H1 (cell line): Measurements from ENCODE around the gene FOXK1. TPM values are rescaled to one million over a fixed set of nuclear protein-coding genes. Genes with fewer than 3 reads are reported as not detected.

ENCODE experiments used
- CTCF ChIA-PET: fragments of 300-600 bp; sonication (Branson Sonifier 250); formaldehyde crosslinking; loops from one replicate; lab custom pipeline; 2021; ENCODE audit not compliant: partially characterized antibody; lab: Charles Lee
- POLR2A ChIA-PET: fragments of 300-600 bp; sonication (Branson Sonifier 250); formaldehyde crosslinking; loops from one replicate; lab custom pipeline; 2021; ENCODE audit warnings: inconsistent platforms; ENCODE audit not compliant: partially characterized antibody; lab: Charles Lee
- DNase-seq, 2 experiments: peaks; one replicate each; pipeline versions ENCODE4 v3.0.0 to v3.0.0-alpha.2; 2010 to 2022; ENCODE audit warnings: low spot score in 2 of 2, low read depth in 1 of 2, mixed read lengths in 1 of 2
- FAIRE-seq: peaks from 2 replicates; lab custom pipeline; 2011; peaks lifted over from hg19 to GRCh38; lab: Jason Lieb, UNC
- H2AFZ ChIP-seq: 2 replicates; pipeline ENCODE4 v1.8.1; 2012; ENCODE audit warnings: low read length, inconsistent platforms
- H2AK5ac ChIP-seq: 2 replicates; pipeline ENCODE4 v1.6.1; 2013; ENCODE audit warnings: low read depth, low read length
- H2BK120ac ChIP-seq: replicated peaks from 2 replicates; pipeline ENCODE3; 2013; ENCODE audit warnings: low read depth, low read length, inconsistent platforms
- H2BK12ac ChIP-seq: 2 replicates; pipeline ENCODE4 v1.6.1; 2013; ENCODE audit warnings: low read depth, low read length
- H2BK15ac ChIP-seq: 2 replicates; pipeline ENCODE4 v1.6.1; 2013; ENCODE audit warnings: low read length
- H2BK20ac ChIP-seq: 2 replicates; pipeline ENCODE4 v1.6.1; 2013; ENCODE audit warnings: low read length
- H2BK5ac ChIP-seq: 2 replicates; pipeline ENCODE4 v1.6.1; 2013; ENCODE audit warnings: low read depth, low read length
- H3K14ac ChIP-seq: 2 replicates; pipeline ENCODE4 v1.6.1; 2013; ENCODE audit warnings: inconsistent platforms; ENCODE audit not compliant: insufficient read length
- H3K18ac ChIP-seq: 2 replicates; pipeline ENCODE4 v1.6.1; 2013; ENCODE audit warnings: low read length; ENCODE audit errors: extremely low read depth
- H3K23ac ChIP-seq: 2 replicates; pipeline ENCODE4 v1.6.1; 2013; ENCODE audit warnings: inconsistent platforms; ENCODE audit not compliant: insufficient read length
- H3K23me2 ChIP-seq: 2 replicates; pipeline ENCODE4 v1.6.1; 2013; ENCODE audit warnings: low read depth, low read length
- H3K27ac ChIP-seq: 2 replicates; pipeline ENCODE4 v1.6.1; 2011; ENCODE audit warnings: low read depth, low read length, inconsistent platforms
- H3K27me3 ChIP-seq, 4 experiments: replicated peaks in 1 of 4; 1 replicate in 1 of 4; 2 replicates in 3 of 4; pipeline versions ENCODE4 v1.6.1 to v1.8.1; 2011 to 2013; ENCODE audit warnings: low read length in 3 of 4, mild to moderate bottlenecking in 3 of 4, inconsistent platforms in 2 of 4, mixed read lengths in 2 of 4, moderate library complexity in 1 of 4; ENCODE audit not compliant: control insufficient read depth in 3 of 4, insufficient read depth in 3 of 4; ENCODE audit errors: extremely low read depth in 1 of 4
- H3K36me3 ChIP-seq, 4 experiments: 2 replicates each; pipeline versions ENCODE4 v1.6.1 to v1.8.1; 2011 to 2013; ENCODE audit warnings: mild to moderate bottlenecking in 4 of 4, low read length in 3 of 4, moderate library complexity in 2 of 4, control low read depth in 1 of 4, inconsistent platforms in 1 of 4; ENCODE audit not compliant: insufficient read depth in 4 of 4, control insufficient read depth in 2 of 4
- H3K4ac ChIP-seq: replicated peaks from 2 replicates; pipeline ENCODE3; 2013; ENCODE audit warnings: low read length, low read depth, mixed read lengths, inconsistent platforms; ENCODE audit not compliant: insufficient read length
- H3K4me1 ChIP-seq, 4 experiments: replicated peaks in 1 of 4; 1 replicate in 1 of 4; 2 replicates in 3 of 4; pipeline versions ENCODE4 v1.6.1 to v1.8.1; 2011 to 2013; ENCODE audit warnings: low read length in 3 of 4, inconsistent platforms in 2 of 4, mixed read lengths in 1 of 4; ENCODE audit not compliant: insufficient read depth in 4 of 4, control insufficient read depth in 3 of 4
- H3K4me2 ChIP-seq, 2 experiments: 2 replicates each; pipeline versions ENCODE4 v1.6.1 to v1.8.1; 2011 to 2013; ENCODE audit warnings: low read depth in 2 of 2, low read length in 2 of 2, control low read depth in 1 of 2, inconsistent platforms in 1 of 2, mild to moderate bottlenecking in 1 of 2; ENCODE audit not compliant: insufficient read depth in 1 of 2
- H3K4me3 ChIP-seq, 4 experiments: fragments of 200-600, 300-600 bp in 1 of 4; sonication (generic), shearing (Covaris generic), sonication (Bioruptor Twin) in 1 of 4; 2 replicates each; pipeline versions ENCODE4 v1.5.1 to v1.8.1; 2011 to 2016; ENCODE audit warnings: low read length in 4 of 4, low read depth in 3 of 4, control low read depth in 2 of 4, inconsistent platforms in 2 of 4, mild to moderate bottlenecking in 2 of 4, mixed read lengths in 1 of 4, moderate library complexity in 1 of 4; ENCODE audit not compliant: insufficient read depth in 2 of 4; ENCODE audit errors: extremely low read depth in 1 of 4
- H3K56ac ChIP-seq: replicated peaks from 2 replicates; pipeline ENCODE3; 2013; ENCODE audit warnings: low read depth, mild to moderate bottlenecking, mixed read lengths, low read length, inconsistent platforms; ENCODE audit not compliant: insufficient read length
- H3K79me1 ChIP-seq: 2 replicates; pipeline ENCODE4 v1.6.1; 2013; ENCODE audit warnings: low read depth, low read length, control low read depth
- H3K79me2 ChIP-seq, 2 experiments: 2 replicates each; pipeline versions ENCODE4 v1.6.1 to v1.8.1; 2012 to 2013; ENCODE audit warnings: low read length in 2 of 2, mild to moderate bottlenecking in 2 of 2, inconsistent platforms in 1 of 2; ENCODE audit not compliant: insufficient read depth in 2 of 2, control insufficient read depth in 1 of 2
- H3K9ac ChIP-seq, 4 experiments: replicated peaks in 1 of 4; 1 replicate in 1 of 4; 2 replicates in 3 of 4; pipeline versions ENCODE4 v1.6.1 to v1.8.1; 2011 to 2013; ENCODE audit warnings: low read depth in 3 of 4, low read length in 3 of 4, control low read depth in 2 of 4, mild to moderate bottlenecking in 2 of 4, moderate library complexity in 2 of 4, inconsistent platforms in 1 of 4; ENCODE audit errors: extremely low read depth in 1 of 4
- H3K9me3 ChIP-seq, 2 experiments: 2 replicates each; pipeline versions ENCODE4 v1.6.1 to v1.8.1; 2012 to 2013; ENCODE audit warnings: mild to moderate bottlenecking in 2 of 2, moderate library complexity in 2 of 2, control low read depth in 1 of 2, inconsistent platforms in 1 of 2, low read depth in 1 of 2, low read length in 1 of 2, mixed read lengths in 1 of 2; ENCODE audit not compliant: insufficient read depth in 2 of 2
- H4K20me1 ChIP-seq, 2 experiments: replicated peaks in 1 of 2; 2 replicates each; pipeline versions ENCODE3 to v1.8.1; 2011 to 2013; ENCODE audit warnings: inconsistent platforms in 2 of 2, low read length in 2 of 2, mild to moderate bottlenecking in 1 of 2; ENCODE audit not compliant: insufficient read depth in 2 of 2, control insufficient read depth in 1 of 2
- H4K5ac ChIP-seq: 2 replicates; pipeline ENCODE4 v1.6.1; 2013; ENCODE audit warnings: low read length, low read depth, mixed read lengths, inconsistent platforms; ENCODE audit not compliant: insufficient read length
- H4K8ac ChIP-seq: 2 replicates; pipeline ENCODE4 v1.8.0; 2013; ENCODE audit warnings: mild to moderate bottlenecking, moderate library complexity, low read length, inconsistent platforms; ENCODE audit not compliant: insufficient read depth; ENCODE audit errors: extremely low read depth
- H4K91ac ChIP-seq: replicated peaks from 2 replicates; pipeline ENCODE3; 2013; ENCODE audit warnings: low read length, mixed read lengths, inconsistent platforms; ENCODE audit not compliant: insufficient read length
- CTCF ChIP-seq, 3 experiments: IDR thresholded peaks; 1 replicate in 2 of 3; 2 replicates in 1 of 3; pipeline versions ENCODE4 v1.5.1 to v1.6.1; 2011; ENCODE audit warnings: low read length in 3 of 3, mild to moderate bottlenecking in 3 of 3, inconsistent platforms in 2 of 3, low read depth in 1 of 3, moderate library complexity in 1 of 3; ENCODE audit not compliant: insufficient read depth in 1 of 3; ENCODE audit errors: control extremely low read depth in 1 of 3
- KDM5A ChIP-seq: fragments of 200-600 bp; IDR thresholded peaks from 2 replicates; pipeline ENCODE4 v1.7.1; 2012; ENCODE audit warnings: mild to moderate bottlenecking, low read length, inconsistent platforms, mixed read lengths
- RAD21 ChIP-seq, 2 experiments: IDR thresholded peaks in 1 of 2; conservative IDR thresholded peaks in 1 of 2; 2 replicates each; pipeline ENCODE4 v1.6.1; 2011; ENCODE audit warnings: low read depth in 2 of 2, low read length in 2 of 2, improper control_type of control experiment in 1 of 2, inconsistent platforms in 1 of 2, mild to moderate bottlenecking in 1 of 2, moderate library complexity in 1 of 2
- WGBS, 2 experiments: shearing (Covaris generic) in 1 of 2; methylation state at CpG; one replicate each; pipeline versions ENCODE4 v1.1.6 to v1.1.7; 2013 to 2015; ENCODE audit warnings: low lambda C conversion rate in 2 of 2, mixed read lengths in 2 of 2, inconsistent platforms in 1 of 2, low coverage in 1 of 2, missing lambda C conversion rate in 1 of 2; ENCODE audit not compliant: insufficient replicate concordance in 2 of 2, insufficient coverage in 1 of 2, insufficient read length in 1 of 2; ENCODE audit errors: extremely low coverage in 1 of 2, missing lambda C conversion rate in 1 of 2; 5-methylcytosine and 5-hydroxymethylcytosine counted together
- polyA plus RNA-seq, 7 experiments: library from polyadenylated mRNA; depleted of rRNA in 3 of 7; stranded (reverse) in 5 of 7; unstranded in 2 of 7; fragments of >200 nt in 5 of 7; fragments of 200-250 nt in 2 of 7; gene quantifications; 1 replicate in 5 of 7; 2 replicates in 1 of 7; 4 replicates in 1 of 7; pipeline versions ENCODE4 v1.2.1 to v1.2.3, GENCODE V29; 2011 to 2013; ENCODE audit warnings: missing spikeins in 2 of 7, mixed read lengths in 2 of 7
- total RNA-seq: library from RNA; stranded (reverse); fragmentation: NEBNext Ultra II Directional; extraction: Animal tissue kit (Norgen Biotek cat#: 25700); gene quantifications from 2 replicates; pipeline ENCODE4 v1.2.1, GENCODE V29; 2021

Gene FOXK1
- total and polyA plus RNA-seq, 2 of the 8 experiments (the other 6 are each of a cell fraction or from before 2014, with no cell fraction given) = 2.0 to 8.5 TPM

GRCh38 chr7:4765776-4766490, 83.8 kb downstream of the FOXK1 start:
- no peaks in the 10 kb centered on the region for H3K9me3 ChIP-seq
- no peak overlapping the region for H3K4ac ChIP-seq
- H3K23me2 ChIP-seq = no peaks in the 10 kb centered on the region
- no peaks in the 10 kb centered on the region for H3K4me1 ChIP-seq
- DNase-seq (peak in 1 of 2 experiments; percentile 74), FAIRE-seq (no peak)
- H2BK5ac ChIP-seq = no peak overlapping the region
- no peak overlapping the region for H3K56ac ChIP-seq
- no peak overlapping the region for H2BK20ac ChIP-seq
- no peak overlapping the region for H2BK12ac ChIP-seq
- H3K18ac ChIP-seq = no peak overlapping the region
- no peak overlapping the region; the same call in 1 of the 2 replicates for H4K8ac ChIP-seq
- no peak overlapping the region for H3K14ac ChIP-seq
- H3K79me1 ChIP-seq = no peaks in the 10 kb centered on the region
- no peak overlapping the region for H3K4me2 ChIP-seq
- no peak overlapping the region for H3K9ac ChIP-seq
- 72% methylated on average over 22 of the region's 23 CpGs; no CpG with 5 or more reads in 1 of the 2 experiments for WGBS, 2 experiments
- no peak overlapping the region for H3K4me3 ChIP-seq
- ChIA-PET CTCF (interaction anchor here (0.6 to 2.4 kb wide), 13 partner anchors 10 to 597 kb away, joined by 3 to 10 read pairs (median 4); partner anchors contain the start of gene AP5Z1), POLR2A (no interaction called here)
- no peaks in the 10 kb centered on the region for H3K79me2 ChIP-seq
- no peak overlapping the region for H3K23ac ChIP-seq
- H3K27me3 ChIP-seq = no peaks in the 10 kb centered on the region
- TF ChIP-seq KDM5A (no peak), CTCF (IDR thresholded peaks at IDR 0.05; ENCODE audit: control extremely low read depth in 1 of 3, insufficient read depth in 1 of 3, low read depth in 1 of 3, low read length in 3 of 3) (peak; percentile 60 to 67 (median 61)), RAD21 (IDR thresholded peaks at IDR 0.05 in 1 of 2, conservative IDR thresholded peaks at IDR 0.05 in 1 of 2; ENCODE audit: low read depth in 2 of 2, low read length in 2 of 2) (peak; percentile 37 to 47)
- H3K27ac ChIP-seq = no peak overlapping the region
- H2AK5ac ChIP-seq = no peak overlapping the region
- H4K91ac ChIP-seq = peak overlapping the region; percentile 30
- no peak overlapping the region for H4K5ac ChIP-seq
- H2BK120ac ChIP-seq = no peak overlapping the region
- H4K20me1 ChIP-seq = no peaks in the 10 kb centered on the region
- H3K36me3 ChIP-seq = peaks cover 0 to 5% (median 0%) of the 10 kb centered on the region in 4 experiments; a peak in 2 of 8 replicates
- no peak overlapping the region for H2AFZ ChIP-seq
- H2BK15ac ChIP-seq = no peak overlapping the region
